ENCODE measurements around the gene CDCP1. TPM values are rescaled to one million over a fixed set of nuclear protein-coding genes. Genes with fewer than 3 reads are reported as not detected.

Gene CDCP1
- total and polyA plus RNA-seq, 8 donors, result 4.1 to 24.5 (median 8.1) TPM

DNA sequence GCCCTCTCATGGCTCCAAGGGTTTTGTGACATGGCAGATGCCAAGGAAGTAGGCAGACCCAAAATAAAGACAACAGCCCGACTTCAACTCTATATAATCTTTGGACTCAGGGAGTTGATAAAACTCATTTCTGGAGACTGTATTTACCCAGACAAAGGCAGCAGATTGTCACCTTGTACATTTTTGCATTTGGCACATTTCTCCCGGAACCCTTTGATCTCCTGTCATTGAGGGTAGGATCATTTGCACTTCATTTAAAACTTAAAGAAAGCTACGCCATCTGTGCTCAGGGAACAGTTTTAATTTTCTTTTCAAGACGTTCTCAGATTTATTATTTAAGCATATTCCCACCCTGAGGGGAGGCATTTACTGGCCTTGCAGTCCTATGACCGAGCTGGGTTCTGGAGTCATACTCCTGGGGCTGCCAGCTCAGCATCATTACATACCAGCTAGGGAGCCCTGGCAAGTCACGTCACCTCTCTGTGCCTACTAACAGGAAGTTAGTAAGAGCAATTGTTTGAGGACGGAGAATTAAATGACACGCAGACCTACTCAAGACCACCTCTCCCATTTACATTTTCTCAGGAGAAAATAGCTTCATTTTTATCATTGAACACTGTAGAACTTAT lies 5.9 kb downstream of the CDCP1 start:
- no peak for TF ChIP-seq POLR2A (IDR thresholded peaks at IDR 0.05)
- no peak for TF ChIP-seq EP300 (IDR thresholded peaks at IDR 0.05)
- TF ChIP-seq, protein P1, sequence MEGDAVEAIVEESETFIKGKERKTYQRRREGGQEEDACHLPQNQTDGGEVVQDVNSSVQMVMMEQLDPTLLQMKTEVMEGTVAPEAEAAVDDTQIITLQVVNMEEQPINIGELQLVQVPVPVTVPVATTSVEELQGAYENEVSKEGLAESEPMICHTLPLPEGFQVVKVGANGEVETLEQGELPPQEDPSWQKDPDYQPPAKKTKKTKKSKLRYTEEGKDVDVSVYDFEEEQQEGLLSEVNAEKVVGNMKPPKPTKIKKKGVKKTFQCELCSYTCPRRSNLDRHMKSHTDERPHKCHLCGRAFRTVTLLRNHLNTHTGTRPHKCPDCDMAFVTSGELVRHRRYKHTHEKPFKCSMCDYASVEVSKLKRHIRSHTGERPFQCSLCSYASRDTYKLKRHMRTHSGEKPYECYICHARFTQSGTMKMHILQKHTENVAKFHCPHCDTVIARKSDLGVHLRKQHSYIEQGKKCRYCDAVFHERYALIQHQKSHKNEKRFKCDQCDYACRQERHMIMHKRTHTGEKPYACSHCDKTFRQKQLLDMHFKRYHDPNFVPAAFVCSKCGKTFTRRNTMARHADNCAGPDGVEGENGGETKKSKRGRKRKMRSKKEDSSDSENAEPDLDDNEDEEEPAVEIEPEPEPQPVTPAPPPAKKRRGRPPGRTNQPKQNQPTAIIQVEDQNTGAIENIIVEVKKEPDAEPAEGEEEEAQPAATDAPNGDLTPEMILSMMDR (IDR thresholded peaks at IDR 0.05), result no peak
- TF ChIP-seq POLR2AphosphoS5 (IDR thresholded peaks at IDR 0.05), result no peak
- Histone ChIP-seq H3K9me3 (no peaks in the 10 kb centered on the region), H3K27ac (peak overlapping the region in 4 of 5 donors; percentile 34 to 76 (median 70)), H3K4me3 (no peak overlapping the region), H3K4me1 (peaks cover 14 to 50% (median 39%) of the 10 kb centered on the region in 4 donors), H3K27me3 (peaks cover 0 to 6% (median 0%) of the 10 kb centered on the region in 3 donors), H3K36me3 (no peaks in the 10 kb centered on the region)
- WGBS, 5 donors, result 46 to 56% (median 50%) methylated on average over 8 of the region's 8 CpGs
- intact Hi-C loops (cut with DNase I; ENCODE audit: low total_unique reads), result no loop called here
- peak in 1 of 2 donors; percentile 18 for DNase-seq

- intact Hi-C loops (cut with DNase I; ENCODE audit: low total_unique reads), result no loop called here
- peaks cover 14 to 46% (median 35%) of the 10 kb centered on the region in 4 donors for H3K4me1 ChIP-seq
These were observed 6.6 kb downstream of the CDCP1 start for GRCh38 chr3:45139372-45140140.

DNA sequence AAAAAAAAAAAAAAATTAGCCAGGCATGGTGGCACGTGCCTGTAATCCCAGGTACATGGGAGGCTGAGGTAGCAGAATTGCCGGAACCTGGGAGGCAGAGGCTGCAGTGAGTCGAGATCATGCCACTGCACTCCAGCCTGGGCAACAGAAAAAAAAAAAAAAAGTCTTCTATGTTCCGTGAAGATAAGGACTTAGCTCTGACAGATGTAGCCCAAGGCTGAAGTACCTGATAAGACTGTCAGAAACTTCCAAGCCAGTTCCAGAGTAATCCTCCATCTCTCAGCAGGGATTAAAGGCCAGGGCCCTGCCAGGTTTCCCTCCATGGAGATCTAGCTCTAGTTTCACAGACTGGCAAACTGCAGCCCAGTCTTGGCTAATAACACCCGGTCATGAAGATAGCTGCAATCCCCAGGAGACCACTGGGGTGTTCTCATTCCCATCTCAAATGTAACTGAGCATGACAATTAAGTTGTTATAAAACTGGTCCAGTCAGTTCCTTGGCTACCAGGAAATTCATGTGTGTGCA lies 8.5 kb downstream of the CDCP1 start:
- WGBS, 5 donors, result 38 to 55% (median 54%) methylated on average over 5 of the region's 5 CpGs
- Histone ChIP-seq H3K4me3 (no peak overlapping the region), H3K36me3 (no peaks in the 10 kb centered on the region), H3K27me3 (no peaks in the 10 kb centered on the region), H3K9me3 (no peaks in the 10 kb centered on the region), H3K4me1 (peaks cover 14 to 52% (median 32%) of the 10 kb centered on the region in 4 donors), H3K27ac (peak overlapping the region; percentile 3 to 76 (median 71))
- DNase-seq, result peak in 1 of 2 donors; percentile 32
- intact Hi-C loops (cut with DNase I; ENCODE audit: low total_unique reads), result no loop called here
- no peak for TF ChIP-seq POLR2A (IDR thresholded peaks at IDR 0.05)

More at GRCh38 chr3:45139372-45140140, 6.6 kb downstream of the CDCP1 start:
- 56 to 67% (median 64%) methylated on average over 6 of the region's 6 CpGs for WGBS, 5 donors
- H3K4me3 ChIP-seq, result no peak overlapping the region
- peak in 1 of 2 donors; percentile 12 for DNase-seq
- H3K9me3 ChIP-seq, result no peaks in the 10 kb centered on the region
- TF ChIP-seq POLR2AphosphoS5 (IDR thresholded peaks at IDR 0.05), result no peak
- no peak for TF ChIP-seq EP300 (IDR thresholded peaks at IDR 0.05)
- no peak for TF ChIP-seq POLR2A (IDR thresholded peaks at IDR 0.05)
- TF ChIP-seq, protein P1 (IDR thresholded peaks at IDR 0.05), result no peak
- H3K36me3 ChIP-seq, result no peaks in the 10 kb centered on the region
- H3K27me3 ChIP-seq, result no peaks in the 10 kb centered on the region
- H3K27ac ChIP-seq, result peak overlapping the region; percentile 3 to 76 (median 66)

DNA sequence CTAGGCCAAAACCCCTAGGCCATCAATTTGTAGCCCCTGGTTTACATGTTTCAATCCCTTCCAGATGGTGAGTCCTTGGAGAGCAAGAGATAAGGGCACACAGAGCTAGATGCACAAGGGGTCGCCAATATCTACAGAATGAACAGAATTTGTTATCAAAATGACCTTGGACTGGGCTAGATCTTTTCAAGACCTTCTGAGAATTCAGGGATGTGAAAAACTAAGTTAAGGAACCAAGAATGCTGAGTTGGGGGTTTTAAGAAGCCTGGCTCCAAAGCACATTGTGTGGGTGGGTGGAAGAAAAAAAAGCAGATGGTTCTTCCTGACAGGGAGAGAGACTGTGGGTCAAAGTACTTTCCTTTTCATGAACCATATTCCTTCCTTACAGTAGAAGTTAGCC lies 10.2 kb downstream of the CDCP1 start:
- Histone ChIP-seq H3K4me1 (peaks cover 14 to 54% (median 32%) of the 10 kb centered on the region in 4 donors), H3K36me3 (no peaks in the 10 kb centered on the region), H3K9me3 (no peaks in the 10 kb centered on the region), H3K27me3 (no peaks in the 10 kb centered on the region), H3K4me3 (no peak overlapping the region), H3K27ac (no peak overlapping the region)
- 54 to 70% (median 67%) methylated on average over 1 of the region's 1 CpG for WGBS, 5 donors
- TF ChIP-seq EP300 (IDR thresholded peaks at IDR 0.05) (no peak), POLR2A (IDR thresholded peaks at IDR 0.05) (no peak), POLR2AphosphoS5 (IDR thresholded peaks at IDR 0.05) (no peak)
- TF ChIP-seq, protein P1 (IDR thresholded peaks at IDR 0.05), result no peak
- DNase-seq, result peak in 1 of 2 donors; percentile 32
- intact Hi-C loops (cut with DNase I; ENCODE audit: low total_unique reads), result no loop called here

All from stomach (tissue), 9 donors.